NT2/D1 (cell line): ENCODE measurements around the gene ST8SIA6.
"Not testable (repeated sequence)": the region's sequence is repeated elsewhere in the genome, so short reads cannot be mapped to it uniquely, and the experiment has no call there.

ENCODE experiments used
- DNase-seq: peaks from one replicate; pipeline ENCODE4 v3.0.0-alpha.2; 2011; ENCODE audit warnings: low read depth, low spot score
- H3K27me3 ChIP-seq: 2 replicates; pipeline ENCODE4 v1.6.0; 2011; ENCODE audit warnings: mild to moderate bottlenecking; ENCODE audit not compliant: insufficient read length, insufficient read depth
- H3K36me3 ChIP-seq: 2 replicates; pipeline ENCODE4 v1.6.1; 2011; ENCODE audit warnings: mild to moderate bottlenecking, low read length, mixed read lengths; ENCODE audit not compliant: insufficient read depth, insufficient read length
- H3K4me1 ChIP-seq: 2 replicates; pipeline ENCODE4 v1.5.1; 2011; ENCODE audit not compliant: insufficient read depth, insufficient read length
- H3K4me3 ChIP-seq: 2 replicates; pipeline ENCODE4 v1.5.1; 2011; ENCODE audit warnings: low read depth; ENCODE audit not compliant: insufficient read length
- H3K9ac ChIP-seq: 2 replicates; pipeline ENCODE4 v1.6.0; 2011; ENCODE audit warnings: low read depth; ENCODE audit not compliant: insufficient read length
- H3K9me3 ChIP-seq: 2 replicates; pipeline ENCODE4 v1.5.1; 2011; ENCODE audit warnings: mild to moderate bottlenecking, low read length; ENCODE audit not compliant: insufficient read depth
- SUZ12 ChIP-seq: IDR thresholded peaks from 2 replicates; pipeline ENCODE4 v1.6.1; 2011; ENCODE audit not compliant: insufficient read length, insufficient read depth; ENCODE audit errors: extremely low read depth
- YY1 ChIP-seq: IDR thresholded peaks from 2 replicates; pipeline ENCODE4 v1.6.1; 2011; ENCODE audit not compliant: insufficient read length, insufficient read depth
- ZNF274 ChIP-seq: IDR thresholded peaks from 2 replicates; pipeline ENCODE4 v1.6.1; 2011; ENCODE audit warnings: mild to moderate bottlenecking, low read depth, low read length

ST8SIA6 gene

DNA sequence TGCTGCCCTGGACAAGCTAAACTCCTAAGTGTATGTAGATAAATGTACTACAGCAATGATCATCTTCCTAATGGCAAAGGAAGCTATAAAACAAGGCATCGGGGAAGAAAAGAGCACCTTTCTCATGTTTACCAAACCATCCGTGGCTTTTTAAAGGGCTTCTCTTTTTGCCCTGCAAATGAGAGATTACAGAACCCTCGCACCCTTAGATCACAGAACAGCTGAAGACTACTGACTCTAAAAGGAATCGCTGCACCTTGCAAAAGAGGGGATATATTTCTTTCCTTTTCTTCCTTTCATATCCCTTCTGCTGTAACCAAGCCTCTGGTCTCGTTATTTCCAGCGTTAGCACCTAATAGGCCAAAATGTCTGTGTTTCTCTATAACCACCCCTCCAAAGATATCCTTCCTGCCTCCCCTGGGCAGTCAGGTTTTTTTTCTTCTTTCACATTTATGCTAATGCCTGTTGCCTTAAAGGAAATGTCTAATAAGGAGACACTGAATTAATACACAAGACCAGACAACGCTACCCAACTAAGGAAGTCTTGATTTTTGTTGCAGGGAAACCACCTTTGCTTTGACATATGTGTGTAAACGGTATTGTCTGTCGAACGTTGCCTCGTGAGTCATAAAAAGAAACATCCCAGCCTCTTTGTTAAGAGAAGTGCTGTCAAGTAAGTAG, 10.5 kb downstream of the ST8SIA6 start:
- peaks cover 10% of the 10 kb centered on the region; the same call in 1 of the 2 replicates for H3K9me3 ChIP-seq
- DNase-seq, result no peak
- TF ChIP-seq YY1 (no peak), SUZ12 (no peak), ZNF274 (no peak)
- no peaks in the 10 kb centered on the region for H3K27me3 ChIP-seq
- H3K4me1 ChIP-seq, result no peaks in the 10 kb centered on the region
- H3K36me3 ChIP-seq, result no peaks in the 10 kb centered on the region
- H3K4me3 ChIP-seq, result no peak overlapping the region
- no peak overlapping the region for H3K9ac ChIP-seq

DNA sequence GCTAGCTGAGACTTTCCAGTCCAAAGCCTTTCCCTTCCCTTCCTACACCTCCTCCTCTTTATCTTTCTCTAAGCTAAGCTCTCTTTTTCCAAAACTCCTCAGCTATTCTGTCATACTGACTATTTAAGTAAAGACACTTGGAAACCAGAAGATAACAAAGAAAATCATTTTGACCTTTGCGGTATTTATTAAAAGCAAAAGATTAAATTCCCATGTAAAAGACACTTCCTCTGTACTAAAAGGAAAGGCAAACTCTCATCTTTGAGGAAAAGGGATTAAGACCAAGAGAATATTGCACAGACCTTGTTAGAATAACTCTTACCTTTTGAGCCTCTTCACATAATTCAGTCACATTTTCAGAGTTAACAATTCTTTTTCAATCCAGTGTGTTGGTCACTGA, 15.8 kb downstream of the ST8SIA6 start:
- no peaks in the 10 kb centered on the region for H3K27me3 ChIP-seq
- no peaks in the 10 kb centered on the region for H3K36me3 ChIP-seq
- H3K4me3 ChIP-seq, result no peak overlapping the region
- no peaks in the 10 kb centered on the region for H3K4me1 ChIP-seq
- H3K9me3 ChIP-seq, result no peaks in the 10 kb centered on the region
- H3K9ac ChIP-seq, result no peak overlapping the region
- TF ChIP-seq SUZ12 (no peak), YY1 (no peak), ZNF274 (no peak)
- no peak for DNase-seq

DNA sequence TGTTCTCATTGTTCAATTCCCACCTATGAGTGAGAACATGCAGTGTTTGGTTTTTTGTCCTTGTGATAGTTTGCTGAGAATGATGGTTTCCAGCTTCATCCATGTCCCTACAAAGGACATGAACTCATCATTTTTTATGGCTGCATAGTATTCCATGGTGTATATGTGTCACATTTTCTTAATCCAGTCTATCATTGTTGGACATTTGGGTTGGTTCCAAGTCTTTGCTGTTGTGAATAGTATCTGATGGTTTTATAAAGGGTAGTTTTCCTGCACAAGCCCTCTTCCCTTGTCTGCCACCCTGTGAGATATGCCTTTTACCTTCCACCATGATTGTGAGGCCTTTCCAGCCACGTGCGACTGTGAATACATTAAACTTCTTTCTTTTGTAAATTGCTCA, 17.8 kb downstream of the ST8SIA6 start:
- not testable (repeated sequence) for DNase-seq, H3K4me3 ChIP-seq, H3K9ac ChIP-seq, H3K27me3 ChIP-seq, H3K36me3 ChIP-seq, H3K4me1 ChIP-seq, H3K9me3 ChIP-seq

DNA sequence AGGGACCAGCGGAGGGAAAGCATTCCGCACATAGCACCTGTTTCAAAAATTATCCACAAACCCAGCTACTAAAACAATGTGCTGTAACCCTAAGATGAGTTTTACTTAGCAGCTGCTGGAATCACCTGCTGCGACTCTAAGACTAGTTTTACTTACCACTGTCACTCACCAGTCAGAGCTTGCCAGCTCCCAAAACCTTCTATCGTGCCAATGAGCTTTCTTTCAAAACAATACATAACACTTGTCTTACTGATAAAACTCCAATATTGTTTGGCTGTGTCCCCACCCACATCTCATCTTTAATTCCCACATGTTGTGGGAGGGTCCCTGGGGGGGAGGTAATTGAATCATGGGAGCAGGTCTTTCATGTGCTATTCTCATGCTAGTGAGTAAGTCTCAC, 18.4 kb downstream of the ST8SIA6 start:
- no peak for DNase-seq
- no peak overlapping the region for H3K9ac ChIP-seq
- no peaks in the 10 kb centered on the region for H3K27me3 ChIP-seq
- H3K9me3 ChIP-seq, result no peaks in the 10 kb centered on the region
- no peak overlapping the region for H3K4me3 ChIP-seq
- H3K4me1 ChIP-seq, result no peaks in the 10 kb centered on the region
- no peaks in the 10 kb centered on the region for H3K36me3 ChIP-seq
- TF ChIP-seq SUZ12 (no peak), ZNF274 (no peak), YY1 (no peak)

DNA sequence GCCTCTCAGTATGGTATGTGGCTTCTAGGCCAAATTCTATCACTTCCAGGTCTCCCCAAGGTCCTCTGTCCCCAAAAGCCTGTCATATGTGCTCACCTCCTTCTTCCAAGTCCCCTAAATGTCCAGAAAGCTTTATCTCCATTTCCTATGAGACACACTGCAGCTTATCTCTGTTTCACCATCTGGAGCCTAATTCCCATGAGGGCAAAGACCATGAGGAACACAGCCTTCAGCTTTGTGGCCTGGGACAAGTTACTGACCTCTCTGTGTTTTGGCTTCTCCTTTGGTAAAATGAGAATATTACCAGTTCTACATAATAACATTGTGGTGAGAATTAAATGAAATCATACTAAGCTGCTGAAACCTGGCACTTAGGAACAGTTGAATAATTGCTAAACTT, 19.2 kb downstream of the ST8SIA6 start:
- no peaks in the 10 kb centered on the region for H3K27me3 ChIP-seq
- no peak overlapping the region for H3K4me3 ChIP-seq
- no peak overlapping the region for H3K9ac ChIP-seq
- H3K36me3 ChIP-seq, result no peaks in the 10 kb centered on the region
- TF ChIP-seq YY1 (no peak), ZNF274 (no peak), SUZ12 (no peak)
- H3K9me3 ChIP-seq, result no peaks in the 10 kb centered on the region
- DNase-seq, result no peak
- H3K4me1 ChIP-seq, result no peaks in the 10 kb centered on the region

DNA sequence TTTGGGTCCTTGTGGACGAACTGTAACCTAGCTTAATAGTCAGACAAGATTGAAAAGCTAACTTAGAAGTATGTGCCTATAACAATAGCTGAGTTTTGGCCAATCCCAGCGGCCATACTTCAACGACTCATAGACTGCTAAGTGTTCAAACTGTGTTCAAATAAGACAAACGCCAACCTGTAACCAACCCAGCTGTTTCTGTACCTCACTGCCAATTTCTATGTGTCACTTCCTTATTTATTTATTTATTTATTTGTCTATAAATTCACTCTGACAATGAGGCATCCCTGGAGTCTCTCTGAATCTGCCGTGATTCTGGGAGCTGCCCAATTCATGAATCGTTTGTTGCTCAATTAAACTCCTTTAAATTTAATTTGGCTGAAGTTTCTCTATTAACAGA, 21.7 kb downstream of the ST8SIA6 start:
- no peak for DNase-seq
- no peaks in the 10 kb centered on the region for H3K9me3 ChIP-seq
- no peaks in the 10 kb centered on the region for H3K27me3 ChIP-seq
- H3K4me3 ChIP-seq, result no peak overlapping the region
- TF ChIP-seq SUZ12 (no peak), ZNF274 (no peak), YY1 (no peak)
- H3K9ac ChIP-seq, result no peak overlapping the region
- no peaks in the 10 kb centered on the region for H3K36me3 ChIP-seq
- H3K4me1 ChIP-seq, result peaks cover 2% of the 10 kb centered on the region

DNA sequence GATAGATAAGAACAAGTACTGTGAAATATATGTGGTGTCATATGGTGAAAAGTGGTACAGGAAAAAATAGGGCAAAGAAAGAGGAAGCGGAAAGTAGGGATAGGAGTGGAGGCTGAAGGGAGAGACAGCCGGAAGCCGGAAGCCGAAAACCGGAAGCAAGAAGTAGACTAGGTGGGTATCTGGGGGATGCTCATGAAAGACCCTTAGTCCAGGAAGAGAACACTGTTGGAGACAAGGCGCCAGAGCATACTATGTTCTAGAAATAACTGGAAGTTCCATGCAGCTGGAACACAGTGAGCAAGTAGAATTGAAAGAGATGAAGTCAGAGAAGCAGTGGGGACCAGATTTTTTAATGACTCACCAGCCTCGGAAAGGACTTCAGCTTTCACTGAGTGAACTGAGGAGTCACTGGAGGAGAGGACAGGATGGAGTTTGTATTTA, 22.5 kb downstream of the ST8SIA6 start:
- H3K27me3 ChIP-seq, result no peaks in the 10 kb centered on the region
- no peak overlapping the region for H3K9ac ChIP-seq
- H3K9me3 ChIP-seq, result no peaks in the 10 kb centered on the region
- H3K36me3 ChIP-seq, result peaks cover 4% of the 10 kb centered on the region
- peaks cover 2% of the 10 kb centered on the region for H3K4me1 ChIP-seq
- H3K4me3 ChIP-seq, result no peak overlapping the region
- TF ChIP-seq SUZ12 (no peak), ZNF274 (no peak), YY1 (no peak)
- DNase-seq, result no peak
